RCC 7860 (cell line): ENCODE data around the gene NKX6-2.
"Not testable (repeated sequence)": the region's sequence is repeated elsewhere in the genome, so short reads cannot be mapped to it uniquely, and the experiment has no call there.

ENCODE experiments used
- DNase-seq: peaks from one replicate; pipeline ENCODE4 v3.0.0-alpha.2; 2015; ENCODE audit warnings: low spot score
- FAIRE-seq: peaks from 2 replicates; lab custom pipeline; 2012; peaks lifted over from hg19 to GRCh38; lab: Jason Lieb, UNC

NKX6-2 gene

DNA sequence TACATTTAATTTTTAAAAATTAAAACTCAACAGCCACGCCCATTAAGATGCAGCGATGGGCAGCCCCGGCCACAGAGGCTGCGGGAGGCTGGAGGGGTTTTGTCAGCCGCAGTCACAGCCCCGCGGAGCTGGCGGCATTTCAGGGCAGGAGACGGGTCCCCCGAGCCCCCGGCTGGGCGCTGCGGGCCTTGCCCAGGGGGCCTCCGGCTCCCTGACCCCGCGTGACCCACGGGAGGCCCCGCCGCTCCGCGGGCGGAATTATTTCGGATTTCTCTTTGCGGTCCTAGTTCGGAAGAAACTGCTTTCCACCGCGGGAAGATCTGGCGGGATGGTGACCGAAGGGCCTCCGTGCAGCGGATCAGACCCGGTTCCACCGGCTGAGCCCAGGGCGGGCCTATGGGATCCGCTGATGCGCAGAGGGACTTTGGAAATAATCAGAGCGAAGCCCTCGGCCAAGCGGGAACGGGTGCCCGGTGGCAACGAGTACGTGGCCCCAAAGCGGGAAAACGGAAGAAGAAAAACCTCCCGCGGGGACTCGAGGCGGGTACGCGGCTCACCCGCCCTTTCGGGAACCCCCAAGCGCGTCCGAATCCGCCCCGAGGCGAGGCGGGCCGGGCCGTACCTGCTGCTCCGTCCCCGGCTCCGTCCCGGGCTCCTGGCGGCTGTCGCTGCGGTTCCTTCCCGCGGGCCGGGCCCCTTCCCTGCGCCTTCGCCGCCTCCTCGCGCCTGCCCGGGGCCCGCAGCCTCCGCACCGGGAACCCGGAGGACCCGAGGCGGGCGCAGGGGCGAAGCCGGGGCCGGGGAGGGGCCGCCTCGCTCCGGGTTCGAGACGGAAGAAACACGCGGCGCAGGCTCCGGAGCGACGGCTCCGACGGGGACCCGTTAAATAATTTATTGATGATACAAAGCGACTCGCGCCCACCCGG lies 1.7 kb downstream of the NKX6-2 start:
- DNase-seq (no peak), FAIRE-seq (no peak)

DNA sequence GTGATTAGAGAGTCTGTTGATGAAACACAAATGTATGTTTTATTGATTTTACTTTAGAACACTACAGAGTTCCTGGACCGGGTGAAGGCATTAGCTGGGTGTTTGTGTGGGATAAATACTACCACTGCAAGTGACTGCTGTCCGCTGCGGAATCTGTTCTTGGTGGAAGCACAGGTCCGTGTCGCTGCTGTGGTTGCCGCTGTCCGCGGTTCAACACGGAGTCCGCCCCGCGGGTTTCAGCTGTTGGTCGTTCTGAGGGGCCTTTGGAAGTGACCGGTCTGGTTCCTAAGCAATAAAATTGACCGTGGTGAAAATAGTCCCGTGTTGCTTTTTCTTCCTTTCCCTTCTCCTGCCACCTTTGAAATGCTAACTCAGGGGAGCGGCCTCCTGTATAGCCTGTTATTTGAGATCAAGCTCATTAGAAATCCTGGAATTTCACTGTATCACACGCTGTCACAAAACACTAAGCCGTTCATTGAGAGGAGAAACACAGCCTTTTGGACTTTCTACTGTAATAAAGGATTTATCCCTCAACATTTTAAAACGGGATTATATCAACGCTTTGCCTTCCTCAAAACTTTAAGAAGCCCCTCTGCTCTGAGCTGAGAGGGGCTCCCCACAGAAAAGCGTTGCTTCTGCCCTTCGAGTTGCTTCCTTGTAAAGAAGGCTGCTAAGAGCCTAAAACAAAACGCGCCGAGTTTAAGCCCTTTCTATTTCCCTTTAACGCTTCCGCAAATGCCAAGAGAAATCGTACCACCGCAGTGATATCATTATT lies 2.6 kb downstream of the NKX6-2 start:
- DNase-seq: no peak
- no peak for FAIRE-seq

DNA sequence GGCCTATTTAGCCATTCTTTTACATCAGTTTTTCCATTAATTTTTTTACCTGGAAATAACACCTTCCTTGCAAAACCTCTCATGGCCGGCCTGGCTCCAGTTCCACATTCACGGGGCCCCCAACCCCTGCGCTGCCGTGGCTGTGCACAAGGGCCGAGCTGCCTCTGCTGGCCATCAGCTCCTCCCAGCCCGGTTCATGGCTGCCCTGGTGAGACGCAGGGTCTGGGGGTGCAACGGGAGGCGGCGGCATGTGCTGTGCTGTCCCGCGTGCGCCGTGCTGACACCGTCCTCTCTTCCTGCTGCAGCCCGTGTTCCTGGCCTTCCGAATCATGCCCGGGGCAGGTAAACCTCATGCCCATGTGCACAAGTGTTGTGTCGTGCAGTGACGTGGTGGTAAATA lies 4.4 kb downstream of the NKX6-2 start:
- FAIRE-seq (no peak), DNase-seq (no peak)

DNA sequence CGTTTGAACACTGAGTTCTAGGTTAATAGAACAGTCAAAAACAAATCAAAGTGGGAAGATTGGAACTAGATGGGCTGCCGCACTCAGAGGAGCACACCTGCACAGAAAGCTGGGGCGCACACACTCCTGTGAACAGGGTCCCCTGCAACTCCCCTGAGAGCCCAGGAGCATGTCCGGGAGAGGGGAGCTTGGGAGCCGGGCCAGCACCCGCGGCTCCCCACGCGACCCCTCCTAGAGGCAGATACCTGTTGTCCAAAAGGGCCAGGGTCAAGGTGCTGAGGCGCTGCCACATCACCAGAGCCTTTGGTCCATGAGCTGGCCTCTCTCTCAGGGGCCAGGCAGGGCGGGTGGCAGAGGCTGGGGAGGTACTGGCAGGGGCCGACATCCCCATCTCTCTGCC lies 5.6 kb downstream of the NKX6-2 start:
- no peak for FAIRE-seq
- DNase-seq: no peak

DNA sequence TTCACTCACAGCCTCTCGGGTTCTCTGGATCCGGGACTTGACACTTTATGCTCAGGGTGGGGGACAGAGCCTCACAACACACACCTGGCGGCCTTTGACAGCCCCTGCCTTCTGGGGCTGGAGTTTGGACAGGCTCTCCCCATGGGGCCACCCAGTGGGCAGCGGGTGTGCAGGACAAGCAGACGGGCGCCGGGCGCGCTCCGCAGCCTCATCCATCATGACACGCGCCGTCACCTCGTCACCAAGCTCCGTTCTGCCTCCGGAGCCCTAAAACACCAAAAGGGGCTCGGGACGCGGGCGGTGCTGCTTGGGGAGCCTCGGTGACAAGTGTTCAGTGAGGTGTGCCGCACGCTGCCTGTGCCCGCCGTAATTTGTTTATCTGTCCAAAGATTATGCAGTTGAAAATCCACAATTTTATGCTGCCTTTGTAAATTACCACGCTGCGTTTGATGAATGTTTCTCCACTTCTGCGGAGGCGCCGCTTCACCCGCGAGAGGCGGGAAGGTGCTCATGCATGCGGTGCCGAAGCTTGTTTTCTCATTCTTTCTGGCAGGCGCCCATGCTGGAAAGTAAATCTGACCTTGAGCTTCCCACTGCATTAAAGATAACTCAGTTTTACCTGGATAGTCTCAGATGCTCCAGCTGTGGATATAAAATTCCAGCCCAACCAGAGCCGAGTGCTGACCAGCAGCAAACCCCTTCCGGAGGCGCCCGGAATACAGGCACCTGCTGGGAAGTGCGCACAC lies 6.2 kb downstream of the NKX6-2 start:
- FAIRE-seq (no peak), DNase-seq (no peak)

DNA sequence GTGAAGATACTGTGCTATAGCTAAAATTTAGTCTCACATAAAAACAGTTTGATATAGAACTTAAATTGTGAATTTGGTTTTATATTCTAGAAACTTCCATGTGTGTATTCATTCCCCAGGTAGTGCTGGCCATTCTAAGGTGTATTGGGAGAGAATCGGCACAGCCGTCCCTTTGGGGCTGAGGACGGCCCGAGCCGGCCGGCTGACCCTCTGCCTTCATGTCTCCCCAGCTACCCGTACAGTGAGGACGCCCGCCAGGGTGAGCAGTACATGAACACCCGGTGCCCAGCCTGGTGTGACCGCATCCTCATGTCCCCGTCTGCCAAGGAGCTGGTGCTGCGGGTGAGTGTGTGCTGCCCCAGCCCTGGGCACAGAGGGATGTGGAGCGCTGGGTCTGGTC lies 8.5 kb downstream of the NKX6-2 start:
- FAIRE-seq (no peak), DNase-seq (no peak)

DNA sequence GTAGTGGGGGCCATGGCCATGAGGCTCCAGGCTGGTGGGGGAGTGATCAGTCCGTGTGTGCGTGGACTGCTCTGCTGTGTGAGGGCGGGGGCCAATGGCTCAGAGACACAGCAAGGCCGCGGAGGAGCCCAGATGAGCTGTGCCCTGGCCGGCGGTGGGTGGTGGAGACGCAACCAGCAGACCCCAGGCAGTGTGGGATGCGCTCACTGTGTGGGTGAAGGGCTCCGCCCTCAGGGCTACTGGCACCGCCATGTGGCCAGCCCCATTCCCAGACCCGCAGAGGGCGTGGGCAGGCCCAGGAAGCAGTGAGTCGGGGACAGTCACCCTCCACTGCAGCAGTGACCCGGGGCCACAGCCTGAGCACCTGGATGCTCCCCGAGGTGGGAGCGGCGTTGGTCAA lies 9.1 kb downstream of the NKX6-2 start:
- DNase-seq (no peak), FAIRE-seq (no peak)

DNA sequence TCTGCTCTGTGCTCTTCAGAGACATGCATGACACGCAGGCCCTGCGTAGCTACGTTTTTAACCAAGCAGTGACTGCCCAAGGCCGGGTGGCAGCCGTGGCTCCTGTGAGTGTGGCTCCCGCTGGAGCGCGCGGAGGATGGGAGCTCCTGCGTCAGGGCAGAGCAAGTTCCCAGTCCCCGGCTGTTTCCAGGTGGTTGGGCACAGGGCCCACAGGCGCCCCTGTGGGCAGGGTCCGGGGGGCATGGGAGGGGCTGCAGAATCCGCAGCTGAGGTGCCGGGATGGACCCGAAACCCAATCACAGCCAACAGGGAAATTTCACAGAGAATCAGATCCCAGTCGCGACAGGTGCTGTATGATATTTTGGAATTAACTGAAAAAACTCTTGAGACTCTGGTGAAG lies 9.8 kb downstream of the NKX6-2 start:
- no peak for DNase-seq
- FAIRE-seq: no peak

DNA sequence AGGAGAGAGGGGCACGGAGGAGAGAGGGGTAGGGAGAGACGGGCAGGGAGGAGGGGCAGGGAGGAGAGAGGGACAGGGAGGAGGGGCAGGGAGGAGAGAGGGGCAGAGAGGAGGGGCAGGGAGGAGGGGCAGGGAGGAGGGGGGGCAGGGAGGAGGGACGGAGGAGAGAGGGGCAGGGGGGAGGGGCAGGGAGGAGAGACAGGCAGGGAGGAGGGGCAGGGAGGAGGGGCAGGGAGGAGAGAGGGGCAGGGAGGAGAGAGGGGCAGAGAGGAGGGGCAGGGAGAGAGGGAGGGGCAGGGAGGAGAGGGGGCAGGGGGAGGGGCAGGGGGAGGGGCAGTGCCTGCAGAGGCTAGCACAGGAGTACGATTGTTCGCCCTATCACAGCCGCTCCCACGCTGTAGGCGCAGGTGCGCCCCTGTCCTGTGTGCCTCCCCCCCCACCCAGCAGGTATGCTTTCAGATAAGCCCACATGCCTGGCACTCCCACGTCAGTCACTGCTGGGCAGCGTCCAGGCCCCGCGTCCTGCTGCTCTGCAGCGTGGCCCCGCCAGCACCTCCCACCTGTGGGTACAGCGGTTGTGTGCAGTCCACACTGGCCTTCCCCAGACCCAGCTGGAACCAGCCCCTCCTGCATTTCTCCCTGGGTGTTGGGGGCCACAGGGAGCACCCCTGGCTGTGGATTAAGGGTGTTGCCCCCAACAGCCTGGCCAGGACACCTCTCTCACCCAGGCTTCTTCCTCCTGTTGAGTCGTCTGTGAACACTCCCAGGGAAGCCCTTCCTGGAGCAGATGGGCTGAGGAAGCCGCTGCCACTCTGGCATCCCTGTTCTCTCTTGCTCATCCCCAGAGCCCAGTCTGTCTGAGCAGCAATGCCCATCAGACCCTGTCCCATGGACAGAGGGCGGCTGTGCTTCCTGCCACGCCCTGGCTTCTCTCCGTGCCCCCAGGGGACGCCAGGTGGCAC lies 10.8 kb downstream of the NKX6-2 start:
- FAIRE-seq (no peak), DNase-seq (no peak)

DNA sequence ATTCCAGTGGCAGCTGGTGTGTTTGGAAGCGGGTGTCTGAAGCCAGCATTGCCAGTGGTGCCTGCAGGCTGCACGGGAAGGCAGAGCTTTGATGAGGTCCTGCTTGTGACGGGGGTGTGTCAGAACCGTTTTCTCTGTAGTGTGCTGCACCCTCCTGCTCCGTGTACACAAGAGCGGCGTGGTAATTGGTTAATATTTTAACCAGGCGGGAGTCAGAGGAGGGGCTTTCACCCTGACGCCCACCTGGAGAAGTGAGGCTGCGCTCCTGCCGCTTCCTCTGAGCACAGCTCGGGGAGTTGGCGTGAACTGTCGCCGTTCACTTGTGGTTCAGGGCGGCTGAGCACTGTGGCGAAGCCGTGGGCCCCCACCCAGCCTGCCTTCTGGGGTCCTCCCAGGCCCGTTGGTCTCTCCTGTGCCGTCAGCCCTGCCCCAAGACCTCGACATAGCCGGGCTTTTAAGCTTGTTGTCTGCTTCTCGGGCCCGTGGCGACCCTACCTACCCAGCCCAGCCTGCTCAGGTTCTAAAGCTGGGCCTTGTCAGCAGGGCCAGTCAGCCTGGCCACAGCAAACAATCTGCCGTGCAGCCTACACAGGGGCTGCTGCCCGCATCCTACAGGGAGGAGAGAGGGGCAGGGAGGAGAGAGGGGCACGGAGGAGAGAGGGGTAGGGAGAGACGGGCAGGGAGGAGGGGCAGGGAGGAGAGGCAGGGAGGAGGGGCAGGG lies 11.6 kb downstream of the NKX6-2 start:
- FAIRE-seq (no peak), DNase-seq (no peak)

DNA sequence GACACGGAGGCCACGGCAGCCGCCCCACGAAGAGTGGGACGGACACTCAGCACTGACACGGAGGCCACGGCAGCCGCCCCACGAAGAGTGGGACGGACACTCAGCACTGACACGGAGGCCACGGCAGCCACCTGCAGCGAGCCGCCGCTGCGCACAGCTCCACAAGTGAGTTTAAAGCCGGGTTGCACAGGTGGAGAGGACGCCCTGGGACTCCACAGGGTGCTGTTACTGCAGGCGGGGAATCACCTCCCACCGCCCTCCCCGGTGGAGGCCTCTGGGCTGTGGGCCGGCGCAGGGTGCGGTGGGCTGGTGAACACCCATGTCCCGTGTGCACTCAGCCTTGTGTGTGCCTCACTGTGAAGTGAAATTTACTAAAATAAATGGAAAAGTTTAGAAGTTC lies 13.1 kb downstream of the NKX6-2 start:
- DNase-seq, FAIRE-seq: not testable (repeated sequence)

DNA sequence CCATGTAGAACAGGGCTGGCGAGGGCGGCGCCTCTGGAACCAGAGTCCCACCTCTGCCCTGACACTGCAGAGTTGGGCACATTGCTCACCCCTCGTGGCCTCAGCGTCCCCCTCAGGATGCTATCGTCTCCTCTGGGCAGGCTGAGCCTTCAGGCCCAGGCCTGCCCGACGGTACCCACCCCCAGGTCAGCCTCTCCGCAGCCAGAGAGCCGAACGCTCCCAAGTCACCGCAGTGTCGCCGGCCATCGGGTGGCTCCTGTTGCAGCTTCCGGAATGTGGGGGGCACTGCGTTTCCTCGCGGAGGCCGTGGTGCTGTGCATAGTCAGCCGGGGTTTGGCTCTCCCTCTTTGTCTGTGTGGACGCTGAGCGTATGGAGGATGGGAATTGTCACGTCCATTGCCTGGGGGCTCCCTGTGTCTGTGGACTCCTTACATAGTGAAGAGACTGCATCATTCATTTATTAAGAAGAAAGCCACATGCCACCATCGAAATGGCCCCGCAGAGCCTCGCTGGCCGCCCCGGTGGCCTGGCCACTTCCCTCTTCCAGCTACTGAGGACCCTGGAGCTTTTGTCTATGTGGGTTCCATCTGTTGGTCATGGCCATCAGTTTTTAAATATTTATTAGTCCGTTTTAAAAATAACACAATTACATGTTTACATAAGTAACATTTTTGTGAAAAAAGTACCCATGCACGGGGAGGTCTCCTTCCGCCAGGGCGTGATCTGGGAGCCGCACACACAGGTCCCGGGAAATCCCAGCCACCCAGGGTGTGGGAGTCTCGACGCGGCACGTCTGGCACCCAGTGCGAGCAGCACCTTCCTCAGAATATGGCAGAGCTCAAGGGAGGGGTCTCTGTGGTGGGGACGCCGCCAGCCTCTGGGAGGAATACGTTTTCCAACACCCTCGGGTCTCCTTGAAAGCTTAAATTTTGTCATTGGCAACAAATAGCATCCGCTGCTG lies 15.6 kb downstream of the NKX6-2 start:
- no peak for FAIRE-seq
- no peak for DNase-seq

DNA sequence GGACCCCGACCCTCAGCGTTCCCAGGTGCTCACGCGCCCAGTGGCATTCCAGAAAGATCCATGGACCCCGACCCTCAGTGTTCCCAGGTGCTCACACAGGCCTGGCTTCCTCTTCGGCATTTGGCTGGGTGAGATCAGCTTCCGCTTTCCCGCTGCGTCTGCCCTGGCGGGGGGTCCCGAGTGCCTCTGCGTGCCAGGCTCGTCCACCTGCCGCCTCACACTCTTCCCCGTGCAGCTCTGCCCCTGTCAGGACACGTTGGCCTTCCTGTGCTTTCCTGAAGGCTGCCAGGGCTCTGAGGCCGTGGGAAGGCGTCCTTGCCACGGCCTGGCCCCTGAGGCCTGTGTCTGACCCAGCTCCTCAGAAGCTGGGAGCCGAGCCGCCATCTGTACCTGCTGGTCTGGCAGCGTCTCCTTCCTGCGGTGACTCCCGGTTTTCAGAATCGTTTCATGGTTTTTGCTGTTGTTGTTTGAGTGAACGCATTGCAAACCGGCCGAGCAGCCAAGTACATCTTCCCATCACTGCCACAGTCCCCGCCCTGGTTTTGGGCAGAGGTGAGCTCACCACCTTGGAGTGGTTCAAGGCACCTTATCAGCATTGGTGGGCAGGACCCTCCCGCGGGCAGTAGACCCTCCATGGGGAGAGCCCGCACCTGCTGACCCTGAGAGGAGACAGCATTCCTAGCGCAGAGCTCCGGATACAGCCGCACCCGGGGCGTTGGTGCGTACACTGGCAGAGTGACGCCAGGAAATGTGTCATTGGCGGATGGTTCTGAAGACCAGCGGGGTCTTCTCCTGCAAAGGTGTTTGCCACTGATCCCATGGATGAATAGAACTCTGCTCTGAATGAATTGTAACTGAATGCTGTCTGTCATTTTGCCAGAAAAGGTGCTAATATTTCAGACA lies 17.4 kb downstream of the NKX6-2 start:
- DNase-seq (no peak), FAIRE-seq (no peak)

DNA sequence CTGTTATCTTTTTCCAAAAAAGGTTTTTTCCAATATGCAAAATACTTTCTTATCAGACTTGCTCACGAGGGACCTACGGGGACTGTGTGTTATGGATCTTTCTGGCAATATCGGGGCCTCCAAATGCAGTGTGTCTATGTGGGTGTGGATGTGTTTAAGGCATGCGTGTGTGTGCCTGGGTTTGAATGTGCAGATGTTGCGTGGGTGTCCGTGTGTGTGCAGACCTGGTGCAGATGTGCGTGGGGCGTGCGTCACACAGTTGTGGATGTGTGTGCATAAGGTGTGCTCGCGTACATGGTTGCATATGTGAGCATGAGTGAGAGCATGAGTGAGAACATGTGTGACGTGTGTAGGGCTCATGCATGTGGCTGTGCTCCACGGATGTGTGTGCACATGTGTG lies 19.7 kb downstream of the NKX6-2 start:
- no peak for DNase-seq
- FAIRE-seq: no peak

DNA sequence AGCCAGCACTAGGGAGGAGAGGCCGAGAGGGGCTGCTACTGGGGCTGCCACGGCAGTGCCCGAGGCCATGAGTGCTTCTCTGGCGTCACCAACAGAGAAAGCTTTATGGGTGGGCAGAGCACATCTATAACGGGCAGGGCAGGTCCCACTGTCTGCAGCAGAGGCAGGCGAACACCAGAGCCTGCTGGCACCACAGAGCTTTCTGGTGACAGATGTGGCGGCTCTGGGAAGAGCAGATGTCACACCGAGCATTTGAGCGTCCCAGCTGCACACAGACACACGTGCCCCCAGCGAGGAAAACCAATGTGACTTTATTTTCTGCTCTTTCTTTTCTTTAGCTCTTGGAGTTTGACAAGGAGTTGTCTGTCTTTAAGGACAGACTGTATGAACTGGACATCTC lies 20.5 kb downstream of the NKX6-2 start:
- no peak for FAIRE-seq
- no peak for DNase-seq

DNA sequence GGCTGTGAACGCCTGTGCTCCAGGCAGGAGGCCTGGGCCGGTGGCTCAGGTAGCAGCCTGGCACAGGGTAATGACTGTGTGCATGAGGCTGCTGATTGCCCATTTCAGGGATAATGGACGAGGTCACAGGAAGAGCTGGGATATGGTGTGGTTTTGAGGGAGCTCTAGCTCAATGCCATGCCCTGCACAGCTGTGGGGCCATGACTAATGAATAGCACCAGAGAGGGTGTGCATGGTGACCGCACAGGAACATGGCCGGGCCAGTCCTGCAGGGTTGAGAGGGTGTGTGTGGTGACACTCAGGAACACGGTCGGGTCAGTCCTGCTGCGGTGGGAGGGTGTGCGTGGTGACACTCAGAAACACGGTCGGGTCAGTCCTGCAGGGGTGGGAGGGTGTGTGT lies 21.8 kb downstream of the NKX6-2 start:
- no peak for FAIRE-seq
- no peak for DNase-seq

DNA sequence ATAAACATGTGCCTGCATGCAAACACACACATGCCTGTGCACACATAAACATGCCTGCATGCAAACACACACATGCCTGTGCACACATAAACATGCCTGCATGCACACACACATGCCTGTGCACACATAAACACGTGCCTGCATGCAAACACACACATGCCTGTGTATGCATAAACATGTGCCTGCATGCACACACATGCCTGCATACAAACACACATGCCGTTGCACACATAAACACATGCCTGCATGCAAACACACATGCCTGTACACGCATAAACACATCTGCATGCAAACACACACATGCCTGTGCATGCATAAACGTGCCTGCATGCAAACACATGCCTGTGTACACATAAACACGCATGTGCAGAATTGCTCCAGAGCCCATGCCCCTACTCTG lies 22.4 kb downstream of the NKX6-2 start:
- DNase-seq (no peak), FAIRE-seq (no peak)

DNA sequence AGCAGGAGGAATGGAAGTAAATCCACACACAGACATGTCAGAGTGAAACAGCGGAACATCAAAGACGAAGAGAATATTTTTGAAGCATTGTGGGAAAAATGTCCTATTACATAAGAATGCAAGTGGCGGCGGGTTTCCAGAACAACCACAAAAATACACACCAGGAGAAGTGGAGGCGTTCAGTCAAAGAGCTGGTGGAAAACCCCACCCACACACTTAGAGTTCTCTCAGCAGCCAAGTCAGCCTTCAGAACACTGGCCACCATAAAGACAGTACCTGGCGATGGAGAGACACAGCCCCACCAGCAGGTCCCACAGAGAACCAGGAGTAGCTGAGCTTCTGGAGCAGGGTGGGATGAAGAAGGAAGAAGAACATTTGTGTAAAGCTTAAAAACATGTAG lies 23.7 kb downstream of the NKX6-2 start:
- no peak for DNase-seq

More for the DNA sequence above, 23.7 kb downstream of the NKX6-2 start:
- no peak for FAIRE-seq
